H1 (cell line): ENCODE results near the gene ADGRF5. TPM values are rescaled to one million over a fixed set of nuclear protein-coding genes. Genes with fewer than 3 reads are reported as not detected.

Source experiments
- ATF2 ChIP-seq: IDR thresholded peaks from 2 replicates; pipeline ENCODE4 v1.6.1; 2012; ENCODE audit warnings: low read length, inconsistent platforms
- BCL11A ChIP-seq, 2 experiments: IDR thresholded peaks; one replicate each; pipeline ENCODE4 v1.6.1; 2011; ENCODE audit warnings: low read depth in 2 of 2, low read length in 2 of 2, mild to moderate bottlenecking in 2 of 2
- CHD2 ChIP-seq: IDR thresholded peaks from 2 replicates; pipeline ENCODE4 v1.6.1; 2012; ENCODE audit warnings: low read length, improper control_type of control experiment
- KDM4A ChIP-seq: IDR thresholded peaks from one replicate; pipeline ENCODE4 v1.7.1; 2012; ENCODE audit warnings: low read depth, mild to moderate bottlenecking, moderate library complexity, low read length, inconsistent platforms; ENCODE audit not compliant: severe bottlenecking
- POU5F1 ChIP-seq: IDR thresholded peaks from 2 replicates; pipeline ENCODE4 v1.6.1; 2011; ENCODE audit warnings: low read depth, mild to moderate bottlenecking, low read length, moderate library complexity
- RBBP5 ChIP-seq: IDR thresholded peaks from 2 replicates; pipeline ENCODE4 v1.7.1; 2012; ENCODE audit warnings: low read depth, mild to moderate bottlenecking, inconsistent platforms, low read length, moderate library complexity, borderline replicate concordance
- SP1 ChIP-seq: IDR thresholded peaks from 2 replicates; pipeline ENCODE4 v1.6.1; 2011; ENCODE audit warnings: low read depth, low read length
- TEAD4 ChIP-seq: IDR thresholded peaks from 2 replicates; pipeline ENCODE4 v1.6.1; 2012; ENCODE audit warnings: low read depth, low read length, inconsistent platforms, mixed read lengths
- polyA plus RNA-seq, 7 experiments: library from polyadenylated mRNA; depleted of rRNA in 3 of 7; stranded (reverse) in 5 of 7; unstranded in 2 of 7; fragments of >200 nt in 5 of 7; fragments of 200-250 nt in 2 of 7; gene quantifications; 1 replicate in 5 of 7; 2 replicates in 1 of 7; 4 replicates in 1 of 7; pipeline versions ENCODE4 v1.2.1 to v1.2.3, GENCODE V29; 2011 to 2013; ENCODE audit warnings: missing spikeins in 2 of 7, mixed read lengths in 2 of 7
- total RNA-seq: library from RNA; stranded (reverse); fragmentation: NEBNext Ultra II Directional; extraction: Animal tissue kit (Norgen Biotek cat#: 25700); gene quantifications from 2 replicates; pipeline ENCODE4 v1.2.1, GENCODE V29; 2021

Gene ADGRF5
- total and polyA plus RNA-seq, 2 of the 8 experiments (the other 6 are each of a cell fraction or from before 2014, with no cell fraction given): 0.06 TPM; not detected in 1

DNA sequence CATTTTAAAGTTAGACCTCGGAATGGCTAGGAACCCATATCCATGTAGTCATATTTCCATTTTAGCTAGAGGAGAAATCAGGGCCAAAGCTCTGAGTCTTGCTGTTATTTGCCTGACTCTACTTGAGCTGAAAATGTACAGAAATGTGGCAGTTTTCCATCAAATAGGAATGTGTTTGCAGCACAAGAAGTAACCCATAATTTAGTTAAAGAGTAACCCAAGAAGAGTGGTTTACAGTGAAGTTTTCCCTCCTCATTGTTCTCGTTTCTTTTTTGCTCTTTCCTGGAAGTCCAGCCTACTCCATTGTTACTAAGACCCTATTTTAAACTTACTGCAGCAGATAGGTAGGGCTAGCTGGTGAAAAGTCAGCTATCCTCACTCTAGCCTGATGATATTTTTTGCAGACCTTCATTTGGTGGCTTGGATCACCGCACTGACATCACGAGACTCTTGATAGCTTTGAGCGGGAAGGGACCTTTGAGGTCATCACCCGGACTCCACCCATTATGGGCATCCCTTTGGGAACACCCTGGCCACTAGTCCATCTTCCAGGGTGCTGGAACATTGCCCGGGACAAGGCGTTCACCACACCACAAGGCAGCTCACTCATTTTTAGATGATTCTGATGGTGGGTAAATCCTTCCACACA is 28.0 kb upstream of the ADGRF5 start (continued):
- no peak for TF ChIP-seq ATF2
- TF ChIP-seq KDM4A: no peak
- TF ChIP-seq RBBP5: no peak
- TF ChIP-seq BCL11A (IDR thresholded peaks at IDR 0.05; ENCODE audit: low read depth in 2 of 2, low read length in 2 of 2): no peak
- no peak for TF ChIP-seq CHD2
- TF ChIP-seq SP1: no peak
- TF ChIP-seq TEAD4: no peak
- no peak for TF ChIP-seq POU5F1
- TF ChIP-seq, all 59 proteins: peak for 0
